IPS-11a (cell line): ENCODE measurements around the gene GPT2.

Source experiments
- H3K4me3 ChIP-seq: one replicate; pipeline ENCODE4 v1.5.1; 2013; ENCODE audit warnings: low read depth, low read length, control low read depth

Gene GPT2

DNA sequence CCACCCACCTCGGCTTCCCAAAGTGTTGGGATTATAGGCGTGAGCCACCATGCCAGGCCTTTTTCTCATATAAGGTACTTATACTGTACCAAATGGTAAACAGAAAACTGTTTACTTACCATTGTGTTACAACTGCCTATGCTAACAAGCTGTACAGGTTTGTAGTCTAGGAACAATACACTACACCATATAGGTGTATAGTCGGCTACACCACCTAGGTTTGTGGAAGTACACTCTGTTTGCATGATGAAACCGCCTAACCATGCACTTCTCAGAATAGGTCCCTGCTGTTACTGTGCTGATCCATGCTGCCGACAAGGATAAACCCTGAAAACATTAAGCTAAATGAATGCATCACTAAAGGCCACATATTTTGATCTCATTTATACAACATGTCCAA lies 70.4 kb downstream of the GPT2 start:
- H3K4me3 ChIP-seq: no peak overlapping the region

DNA sequence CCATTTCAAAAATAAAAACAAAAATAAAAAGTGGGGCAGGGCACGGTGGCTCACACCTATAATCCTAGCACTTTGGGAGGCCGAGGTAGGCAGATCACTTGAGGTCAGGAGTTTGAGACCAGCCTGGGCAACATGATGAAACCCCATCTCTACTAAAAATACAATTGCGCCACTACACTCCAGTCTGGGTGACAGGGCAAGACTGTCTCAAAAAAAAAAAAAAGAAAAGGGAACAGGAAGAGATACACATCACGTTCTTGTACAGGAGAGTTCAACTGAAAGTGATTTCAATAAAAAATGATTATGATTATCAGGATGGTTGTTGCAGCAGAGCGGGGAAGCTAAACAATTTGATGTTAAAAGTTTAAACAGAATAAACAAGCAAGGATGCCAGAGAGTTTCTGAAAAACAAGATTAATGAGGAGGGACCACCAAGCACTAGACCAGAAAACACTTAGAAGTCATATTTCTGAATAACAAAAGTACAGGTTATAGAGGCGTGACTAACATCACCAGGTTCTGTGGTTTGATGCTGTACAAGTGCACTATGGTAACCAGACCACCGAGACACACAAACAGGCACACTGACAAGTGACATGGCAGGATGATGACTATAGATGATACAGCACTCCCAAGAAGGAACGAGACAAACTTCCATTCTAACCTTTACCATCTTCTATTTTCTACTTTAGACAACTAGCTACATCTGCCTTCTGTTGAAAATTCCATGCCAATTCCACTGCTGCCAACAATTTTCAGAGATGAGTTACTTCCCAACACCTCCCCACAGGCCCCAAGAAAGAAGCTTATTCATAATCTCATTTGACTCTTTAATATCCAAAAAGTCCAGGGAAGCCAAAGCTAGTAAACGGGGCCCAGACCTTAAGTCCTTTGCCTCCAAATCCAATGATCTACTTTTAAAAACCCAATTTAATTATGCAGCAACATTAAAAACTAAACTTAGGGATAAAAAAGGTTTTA lies 77.5 kb downstream of the GPT2 start:
- H3K4me3 ChIP-seq: no peak overlapping the region

DNA sequence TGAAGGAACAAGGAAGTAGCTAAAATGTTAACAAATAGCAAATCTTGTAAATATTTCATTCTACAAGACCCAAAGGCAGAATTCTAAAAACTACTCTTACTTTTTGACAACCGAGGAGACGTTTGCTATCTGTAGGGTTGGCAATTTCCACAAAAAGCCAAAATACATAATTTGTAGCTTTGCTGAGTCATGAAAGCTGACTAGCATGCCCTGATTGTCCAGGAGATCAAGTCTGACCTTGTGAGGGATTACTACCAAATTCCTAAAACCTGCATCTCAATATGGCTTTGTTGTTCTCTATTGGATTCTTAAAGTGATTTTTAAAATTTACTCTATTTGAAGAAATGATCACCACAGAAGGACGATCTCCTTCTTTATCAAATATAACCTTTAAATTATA lies 78.5 kb downstream of the GPT2 start:
- H3K4me3 ChIP-seq: no peak overlapping the region

DNA sequence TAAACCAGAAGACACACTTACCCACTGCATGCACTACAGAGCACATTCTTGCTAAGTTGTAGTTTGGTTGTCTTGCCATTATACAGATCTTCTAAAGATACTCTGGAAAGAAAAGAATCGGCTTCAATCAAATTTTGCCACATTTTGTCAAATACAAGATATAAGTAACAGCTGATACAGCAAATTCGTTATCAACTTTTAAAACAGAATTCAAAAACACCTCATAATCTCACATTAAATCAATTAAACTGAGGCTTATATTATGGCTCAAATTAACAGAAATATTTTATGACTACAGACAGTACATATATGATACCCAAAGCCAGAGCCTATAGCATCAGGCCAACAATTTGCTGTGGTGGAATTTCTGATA lies 83.9 kb downstream of the GPT2 start:
- H3K4me3 ChIP-seq: no peak overlapping the region

DNA sequence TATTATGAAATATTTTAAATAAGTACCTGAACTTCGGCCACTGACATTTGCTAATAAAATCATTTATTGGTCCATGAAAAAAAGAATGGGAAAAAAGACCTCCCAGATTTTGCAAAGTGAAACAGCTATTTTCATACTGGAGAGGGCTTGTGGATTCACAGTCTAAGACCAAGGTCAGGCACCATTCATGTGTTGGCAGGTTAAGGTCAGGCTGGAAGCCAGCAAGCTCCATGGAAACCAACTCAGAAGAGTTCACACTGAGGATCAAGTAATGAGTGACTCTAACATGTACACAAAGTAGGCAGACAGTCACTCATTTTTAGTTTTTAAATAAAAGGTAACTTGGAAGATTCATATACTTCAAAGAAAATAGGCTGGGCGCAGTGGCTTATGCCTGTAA lies 85.9 kb downstream of the GPT2 start:
- no peak overlapping the region for H3K4me3 ChIP-seq

DNA sequence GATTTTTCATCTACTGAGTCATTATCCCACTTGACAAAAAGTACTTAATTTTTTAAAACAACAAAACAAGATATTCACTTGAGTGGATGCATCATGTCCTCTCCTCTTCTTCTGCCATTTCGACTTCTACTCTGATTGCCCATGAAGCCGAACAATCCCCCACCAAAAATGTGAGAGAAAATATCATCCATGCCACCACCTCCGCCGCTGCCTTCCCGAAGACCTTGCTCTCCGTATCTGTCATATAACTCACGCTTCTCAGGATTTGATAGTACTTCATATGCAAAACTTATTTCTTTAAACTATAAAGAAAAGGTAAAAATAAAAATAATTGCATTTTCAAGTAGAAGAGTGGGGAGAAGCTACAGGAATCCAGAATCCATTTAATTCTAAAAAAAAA lies 87.1 kb downstream of the GPT2 start:
- no peak overlapping the region for H3K4me3 ChIP-seq

DNA sequence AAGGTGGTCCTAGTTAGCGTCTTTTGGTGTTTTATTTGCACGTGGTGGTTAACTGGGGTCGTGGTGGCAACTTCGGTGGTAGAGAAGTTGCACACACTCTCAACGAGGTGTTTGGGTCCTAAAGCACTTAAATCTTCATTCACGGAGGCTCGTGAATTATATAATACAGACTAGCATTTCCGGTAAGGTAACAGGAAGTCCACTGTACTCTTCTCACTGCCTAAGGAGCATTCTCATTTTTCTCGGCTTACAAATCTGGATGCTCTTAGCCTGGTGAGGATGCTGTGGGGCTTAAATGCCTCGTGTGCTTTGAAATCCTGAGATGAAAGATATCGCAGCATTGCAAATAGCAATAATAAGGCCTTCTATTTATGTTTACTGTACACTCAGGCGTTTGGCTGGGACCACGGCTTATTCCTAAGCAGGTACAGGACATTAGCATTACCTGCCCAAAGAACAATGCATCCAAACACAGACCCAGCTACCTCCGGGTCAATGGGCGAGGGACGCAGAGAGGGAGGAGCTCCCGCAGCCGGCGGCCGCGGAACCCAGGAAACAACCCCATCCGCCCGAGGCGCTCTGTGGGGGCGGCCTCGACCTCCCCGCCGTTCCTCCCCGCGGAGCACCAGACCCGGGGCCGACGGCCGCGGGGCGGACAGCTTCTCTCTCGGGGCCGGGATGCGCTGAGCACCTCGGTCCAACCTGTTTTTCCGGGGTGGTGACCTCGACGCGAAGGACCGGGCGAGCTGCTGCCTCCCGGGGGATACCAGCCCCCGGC lies 88.5 kb downstream of the GPT2 start:
- peak overlapping the region; percentile 55 for H3K4me3 ChIP-seq

DNA sequence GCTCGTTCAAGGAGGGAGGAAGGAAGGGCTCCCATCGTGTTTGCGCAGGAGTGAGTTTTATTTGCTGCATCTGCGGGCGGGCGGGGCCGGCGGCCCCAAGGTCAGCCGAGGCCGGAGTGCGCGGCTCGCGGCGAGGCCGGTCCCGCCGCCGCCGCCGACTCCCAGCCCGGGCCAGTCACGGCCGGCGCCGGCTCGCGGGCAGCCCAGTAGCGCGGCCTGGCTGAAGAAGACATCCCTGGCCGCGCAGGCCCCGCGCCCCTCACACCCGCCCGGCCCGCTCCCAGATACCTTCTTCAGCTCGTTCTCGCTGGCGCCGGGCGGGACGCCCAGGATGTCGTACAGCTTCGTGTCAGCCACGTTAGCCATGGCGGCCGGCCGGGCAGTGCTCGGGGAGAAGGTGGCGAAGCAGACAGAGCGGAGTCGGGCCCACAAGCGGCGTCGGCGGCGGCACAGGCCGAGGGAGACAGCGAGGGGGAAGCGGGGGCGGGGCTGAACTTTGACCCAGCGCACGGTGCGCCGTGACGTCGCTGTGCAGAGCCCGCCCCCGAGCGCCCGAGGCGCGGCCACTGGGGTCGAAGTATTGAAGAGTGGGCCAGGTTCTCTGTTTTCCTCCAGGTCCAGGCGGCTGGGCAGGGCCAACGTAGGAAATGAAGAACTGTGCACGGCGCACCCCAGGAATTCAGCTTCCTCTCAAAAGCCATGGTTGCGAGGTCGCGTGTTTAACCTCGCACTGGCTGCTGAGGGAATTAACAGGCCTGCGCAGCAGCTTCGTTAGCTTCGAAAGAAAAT lies 89.2 kb downstream of the GPT2 start, which contains the start of gene DNAJA2:
TSS of gene DNAJA2 (minus strand) at position 468 of the 789 bp plus-strand sequence. CDS start at position 366, 102 bp downstream.
- peak within 1 kb of the TSS; percentile 55 for H3K4me3 ChIP-seq

DNA sequence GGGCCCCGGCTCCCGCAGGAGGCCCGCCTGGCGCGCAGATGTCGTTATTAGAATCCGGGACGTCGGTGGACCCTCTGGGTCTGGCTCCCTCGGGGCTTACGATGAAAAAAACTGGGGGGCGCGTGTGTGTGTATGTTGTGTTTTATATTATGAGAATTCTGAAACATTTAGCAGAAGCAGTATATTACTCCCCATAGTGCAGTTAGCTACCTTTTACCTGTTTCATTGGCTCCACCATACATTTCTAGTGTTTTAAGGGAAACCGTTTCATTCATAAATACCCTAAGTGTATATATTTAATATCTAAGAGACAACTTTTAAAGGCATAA lies 89.8 kb downstream of the GPT2 start:
- H3K4me3 ChIP-seq: peak overlapping the region; percentile 55

DNA sequence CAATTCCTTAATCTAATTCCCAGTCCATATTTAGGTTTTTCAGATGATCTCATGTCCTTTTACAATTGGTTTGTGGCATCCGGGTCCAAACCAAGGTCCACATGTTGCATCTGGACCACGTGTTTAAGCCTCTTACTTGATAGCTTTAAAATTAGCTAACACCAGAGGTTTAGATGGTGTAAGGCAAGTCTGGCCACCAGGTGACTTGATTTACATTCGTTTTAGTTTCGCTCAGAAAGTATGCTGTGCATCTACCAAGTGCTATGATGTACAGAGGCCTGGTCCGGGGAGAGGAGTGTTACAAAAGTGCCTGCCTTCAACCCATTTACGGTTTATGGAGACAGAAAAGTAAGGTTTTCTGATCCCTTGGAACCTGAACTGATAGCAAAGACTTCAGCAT lies 90.2 kb downstream of the GPT2 start:
- no peak overlapping the region for H3K4me3 ChIP-seq

DNA sequence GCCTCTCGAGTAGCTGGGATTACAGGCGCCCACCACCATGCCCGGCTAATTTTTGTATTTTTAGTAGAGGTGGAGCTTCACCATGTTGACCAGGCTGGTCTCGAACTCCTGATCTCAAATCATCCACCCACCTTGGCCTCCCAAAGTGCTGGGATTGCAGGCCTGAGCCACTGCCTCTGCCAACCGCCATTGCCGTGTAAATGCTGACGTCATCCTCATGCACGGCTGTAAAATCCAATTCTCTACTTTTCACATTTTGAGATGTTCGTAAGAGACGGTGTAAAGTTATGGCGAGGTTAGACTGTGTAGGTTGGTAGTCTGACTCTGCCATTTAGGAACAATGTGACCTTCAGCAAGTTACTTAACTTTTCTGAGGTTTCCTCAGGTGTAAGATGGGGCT lies 91.0 kb downstream of the GPT2 start:
- no peak overlapping the region for H3K4me3 ChIP-seq

DNA sequence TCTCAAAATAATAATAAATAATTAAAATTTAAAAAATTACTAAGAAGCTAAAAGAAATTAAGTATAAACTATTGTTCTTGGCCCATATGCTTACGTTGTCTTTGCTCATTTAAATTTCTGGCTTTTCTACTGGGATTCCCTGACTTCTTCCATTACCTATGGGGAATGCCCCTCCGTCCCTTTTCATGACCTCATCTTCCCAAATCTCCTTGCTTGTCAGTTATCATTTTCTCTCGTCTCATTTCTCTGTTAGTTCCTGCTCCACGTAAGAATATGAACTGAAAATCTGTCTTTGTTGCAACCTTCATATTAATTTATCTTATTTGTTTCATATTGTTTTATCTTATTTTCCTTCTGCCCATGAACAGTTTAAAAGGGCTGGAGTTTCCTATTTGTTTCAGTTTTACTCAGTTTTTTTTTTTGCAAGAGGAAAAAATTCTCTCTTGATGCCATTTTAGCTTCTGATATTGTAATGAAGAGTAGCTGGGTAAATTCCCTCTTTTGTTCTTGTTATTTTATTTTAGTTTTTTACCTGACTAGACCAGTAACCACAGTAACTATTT lies 91.8 kb downstream of the GPT2 start:
- H3K4me3 ChIP-seq: no peak overlapping the region

DNA sequence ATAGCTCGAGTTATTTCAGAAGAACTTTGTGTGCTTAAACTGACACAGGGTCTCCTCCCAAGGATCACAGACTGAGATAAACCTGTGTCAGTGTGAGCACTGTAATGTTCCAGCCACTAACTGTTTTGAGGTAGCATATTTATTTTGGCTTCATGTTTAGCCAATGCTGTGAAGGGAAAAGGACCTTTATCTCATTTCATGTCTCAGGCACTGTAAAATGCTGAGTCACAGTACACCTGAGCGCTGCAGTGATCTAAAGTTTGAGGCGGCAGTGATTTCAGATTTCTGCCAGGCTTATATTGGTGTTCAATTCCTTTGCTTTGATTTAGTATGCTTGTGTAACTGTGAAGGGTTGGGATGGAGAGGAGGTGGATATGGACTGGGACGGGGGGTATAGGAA lies 92.4 kb downstream of the GPT2 start:
- H3K4me3 ChIP-seq: no peak overlapping the region
